KBM-7 (cell line): ENCODE results near the gene ITGA7.
A peak's percentile ranks its signal among the peaks of the same experiment; 100 is the strongest.

Experiments used
- DNase-seq: peaks from one replicate; pipeline ENCODE4 v3.0.0-alpha.2; 2015
- in situ Hi-C: fragments of 300-500 bp; cut with MboI; formaldehyde crosslinking; loops from 2 replicates; pipeline ENCODE4 v1.14.3; 2020; ENCODE audit warnings: low sequenced_read_pairs, low pct_unique_long_range_greater_than_20kb, mixed read lengths

Gene ITGA7

GRCh38 chr12:55705782-55706402, 1.8 kb downstream of the ITGA7 start:
- DNase-seq = peak; percentile 55

GRCh38 chr12:55704824-55705718, 2.6 kb downstream of the ITGA7 start:
- DNase-seq = no peak
- in situ Hi-C loops = no loop called here

More at GRCh38 chr12:55705782-55706402, 1.8 kb downstream of the ITGA7 start:
- in situ Hi-C loops = no loop called here

GRCh38 chr12:55703901-55704761, 3.6 kb downstream of the ITGA7 start:
- no peak for DNase-seq
- in situ Hi-C loops = no loop called here

GRCh38 chr12:55703288-55703687, 4.4 kb downstream of the ITGA7 start:
- in situ Hi-C loops = no loop called here
- DNase-seq = no peak

- no peak for DNase-seq
- in situ Hi-C loops = no loop called here
These were observed 4.8 kb downstream of the ITGA7 start for GRCh38 chr12:55702861-55703260.

GRCh38 chr12:55700255-55701018, 7.3 kb downstream of the ITGA7 start:
- in situ Hi-C loops = no loop called here
- DNase-seq = no peak

- no peak for DNase-seq
- in situ Hi-C loops = no loop called here
These were observed 8.1 kb downstream of the ITGA7 start for GRCh38 chr12:55699471-55700055.

- in situ Hi-C loops = no loop called here
- DNase-seq = no peak
These were observed 8.7 kb downstream of the ITGA7 start for GRCh38 chr12:55698965-55699364.

GRCh38 chr12:55698241-55698955, 9.3 kb downstream of the ITGA7 start:
- DNase-seq = no peak
- in situ Hi-C loops = no loop called here

- no peak for DNase-seq
- in situ Hi-C loops = no loop called here
These were observed 10.0 kb downstream of the ITGA7 start for GRCh38 chr12:55697686-55698085.

GRCh38 chr12:55696796-55697462, 10.8 kb downstream of the ITGA7 start:
- in situ Hi-C loops = no loop called here
- no peak for DNase-seq

- in situ Hi-C loops = no loop called here
- no peak for DNase-seq
These were observed 11.6 kb downstream of the ITGA7 start for GRCh38 chr12:55696141-55696540.

- in situ Hi-C loops = no loop called here
- DNase-seq = no peak
These were observed 12.4 kb downstream of the ITGA7 start for GRCh38 chr12:55695349-55695748.

GRCh38 chr12:55694651-55695050, 13.1 kb downstream of the ITGA7 start:
- in situ Hi-C loops = no loop called here
- DNase-seq = no peak

- in situ Hi-C loops = no loop called here
- DNase-seq = no peak
These were observed 13.6 kb downstream of the ITGA7 start for GRCh38 chr12:55694188-55694515.

- no peak for DNase-seq
- in situ Hi-C loops = no loop called here
These were observed 14.1 kb downstream of the ITGA7 start for GRCh38 chr12:55693323-55694187.
